HCT116 (cell line): Measurements from ENCODE around the gene MBOAT7. TPM values are rescaled to one million over a fixed set of nuclear protein-coding genes. Genes with fewer than 3 reads are reported as not detected.

Source experiments
- ATAC-seq: fragments of 200-7000 bp; cut with Tn5 transposase; 2 replicates; pipeline ENCODE4 v1.9.1; 2020; ENCODE audit warnings: mild to moderate bottlenecking, moderate library complexity
- BruUV-seq: library from RNA; stranded (reverse); fragments of 400-500 nt; replicated peaks from 2 replicates; lab custom pipeline; 2021; lab: Mats Ljungman, UMichigan
- CTCF ChIA-PET: fragments of 300-600 bp; sonication (Branson Sonifier 250); formaldehyde crosslinking; loops from one replicate; lab custom pipeline; 2021; ENCODE audit warnings: antibody characterized with exemption; lab: Charles Lee
- POLR2A ChIA-PET: fragments of 300-600, 350-600 bp; sonication (Branson Sonifier 250); formaldehyde crosslinking; loops from one replicate; lab custom pipeline; 2021; ENCODE audit warnings: antibody characterized with exemption; lab: Charles Lee
- RAD21 ChIA-PET, 2 experiments: fragments of 300-600 bp; sonication (Branson Sonifier 250); formaldehyde crosslinking; loops; one replicate each; lab custom pipeline; 2023; ENCODE audit warnings: low total read pairs in 2 of 2; ENCODE audit not compliant: uncharacterized antibody in 2 of 2, unreplicated experiment in 2 of 2, low non-redundant PET in 1 of 2; lab: Charles Lee
- DNase-seq: peaks from one replicate; pipeline ENCODE4 v3.0.0-alpha.2; 2010; ENCODE audit warnings: low read depth, low spot score
- H2AFZ ChIP-seq: fragments of 200-600 bp; shearing (Covaris generic), sonication (generic); 2 replicates; pipeline ENCODE4 v1.6.1; 2017; ENCODE audit warnings: low read depth, mixed run types, mixed read lengths, antibody characterized with exemption, low read length; ENCODE audit not compliant: poor library complexity, severe bottlenecking
- H3K27ac ChIP-seq: 2 replicates; pipeline ENCODE4 v1.5.1; 2012; ENCODE audit warnings: low read depth, low read length
- H3K27me3 ChIP-seq: fragments of 200-600 bp; sonication (generic); 2 replicates; pipeline ENCODE4 v1.6.1; 2016; ENCODE audit warnings: mixed run types, low read length, mixed read lengths; ENCODE audit not compliant: insufficient read depth
- H3K36me3 ChIP-seq, 2 experiments: fragments of 200-500 bp in 1 of 2; fragments of 200-600 bp in 1 of 2; sonication (Bioruptor generic) in 1 of 2; sonication (generic) in 1 of 2; 2 replicates each; pipeline versions ENCODE4 v1.5.1 to v1.6.1; 2014 to 2016; ENCODE audit warnings: low read length in 2 of 2, inconsistent platforms in 1 of 2, mixed read lengths in 1 of 2, mixed run types in 1 of 2; ENCODE audit not compliant: insufficient read depth in 2 of 2, control insufficient read depth in 1 of 2
- H3K4me1 ChIP-seq, 2 experiments: fragments of 200-600 bp in 1 of 2; sonication (generic) in 1 of 2; 2 replicates each; pipeline versions ENCODE4 v1.5.1 to v1.6.1; 2012 to 2017; ENCODE audit warnings: low read length in 2 of 2, inconsistent platforms in 1 of 2, mild to moderate bottlenecking in 1 of 2, mixed read lengths in 1 of 2, mixed run types in 1 of 2, moderate library complexity in 1 of 2; ENCODE audit not compliant: insufficient read depth in 2 of 2, control insufficient read depth in 1 of 2
- H3K4me2 ChIP-seq: fragments of 200-600 bp; sonication (generic); 2 replicates; pipeline ENCODE4 v1.6.1; 2017; ENCODE audit warnings: mixed run types, low read length, mixed read lengths
- H3K4me3 ChIP-seq, 2 experiments: fragments of 200-600 bp in 1 of 2; sonication (generic) in 1 of 2; replicated peaks in 1 of 2; 2 replicates each; pipeline ENCODE4 v1.5.1; 2011 to 2016; ENCODE audit warnings: low read length in 2 of 2, control low read depth in 1 of 2, low read depth in 1 of 2, mild to moderate bottlenecking in 1 of 2, mixed read lengths in 1 of 2, mixed run types in 1 of 2
- H3K79me2 ChIP-seq: fragments of 200-600 bp; sonication (generic); 2 replicates; pipeline ENCODE4 v1.6.1; 2017; ENCODE audit warnings: mild to moderate bottlenecking, mixed run types, low read length, moderate library complexity, mixed read lengths; ENCODE audit not compliant: insufficient read depth
- H3K9ac ChIP-seq: fragments of 200-600 bp; sonication (generic); 2 replicates; pipeline ENCODE4 v1.6.1; 2016; ENCODE audit warnings: low read length, mixed read lengths
- H3K9me2 ChIP-seq: fragments of 200-600 bp; sonication (generic), shearing (Covaris generic); 2 replicates; pipeline ENCODE4 v1.6.1; 2017; ENCODE audit warnings: mixed run types, mild to moderate bottlenecking, moderate library complexity; ENCODE audit not compliant: insufficient read depth
- H3K9me3 ChIP-seq, 2 experiments: fragments of 200-500 bp in 1 of 2; fragments of 200-600 bp in 1 of 2; sonication (Bioruptor generic) in 1 of 2; sonication (generic) in 1 of 2; 2 replicates each; pipeline ENCODE4 v1.6.1; 2014 to 2017; ENCODE audit warnings: low read length in 2 of 2, mixed read lengths in 2 of 2, inconsistent platforms in 1 of 2, low read depth in 1 of 2, mild to moderate bottlenecking in 1 of 2, mixed run types in 1 of 2, moderate library complexity in 1 of 2; ENCODE audit not compliant: control insufficient read depth in 1 of 2, insufficient read depth in 1 of 2
- H4K20me1 ChIP-seq: fragments of 200-600 bp; sonication (generic), shearing (Covaris generic); 2 replicates; pipeline ENCODE4 v1.6.1; 2017; ENCODE audit warnings: mixed run types, mild to moderate bottlenecking, moderate library complexity; ENCODE audit not compliant: insufficient read depth
- CBX3 ChIP-seq: IDR thresholded peaks from 2 replicates; pipeline ENCODE4 v1.6.1; 2012; ENCODE audit warnings: low read depth
- ELF1 ChIP-seq: IDR thresholded peaks from 2 replicates; pipeline ENCODE4 v1.6.1; 2012; ENCODE audit warnings: low read depth, borderline replicate concordance
- FOSL1 ChIP-seq: IDR thresholded peaks from 2 replicates; pipeline ENCODE4 v1.6.1; 2012; ENCODE audit warnings: low read depth
- MAX ChIP-seq: IDR thresholded peaks from 2 replicates; pipeline ENCODE4 v1.6.1; 2012
- POLR2A ChIP-seq: IDR thresholded peaks from 2 replicates; pipeline ENCODE4 v1.7.0; 2011; ENCODE audit warnings: borderline replicate concordance; ENCODE audit not compliant: insufficient read depth, insufficient read length; ENCODE audit errors: extremely low read depth
- POLR2AphosphoS5 ChIP-seq: IDR thresholded peaks from 2 replicates; pipeline ENCODE4 v1.6.1; 2011; ENCODE audit warnings: mild to moderate bottlenecking, low read depth, low read length, moderate library complexity
- RAD21 ChIP-seq: IDR thresholded peaks from 2 replicates; pipeline ENCODE4 v1.6.1; 2012; ENCODE audit warnings: low read depth, mild to moderate bottlenecking
- SIN3A ChIP-seq: IDR thresholded peaks from 2 replicates; pipeline ENCODE4 v1.6.1; 2012; ENCODE audit warnings: low read depth
- SP1 ChIP-seq: IDR thresholded peaks from 2 replicates; pipeline ENCODE4 v1.6.1; 2012; ENCODE audit warnings: low read depth
- SRF ChIP-seq: IDR thresholded peaks from 2 replicates; pipeline ENCODE4 v1.6.1; 2012; ENCODE audit warnings: low read depth
- YY1 ChIP-seq: IDR thresholded peaks from 2 replicates; pipeline ENCODE4 v1.6.1; 2011; ENCODE audit warnings: low read length, low read depth, moderate library complexity, mild to moderate bottlenecking; ENCODE audit not compliant: insufficient replicate concordance; ENCODE audit errors: extremely low read depth
- ZNF274 ChIP-seq: fragments of 200-500 bp; sonication (Bioruptor generic); IDR thresholded peaks from 2 replicates; pipeline ENCODE4 v1.6.1; 2014; ENCODE audit warnings: mild to moderate bottlenecking, low read depth, low read length, inconsistent platforms
- intact Hi-C: fragments of 100-400 bp; cut with micrococcal nuclease; formaldehyde crosslinking; loops from 2 replicates; pipeline ENCODE4 v1.10.0; 2022
- total RNA-seq: library from RNA; stranded (reverse); gene quantifications from one replicate; pipeline ENCODE4 v1.2.1, GENCODE V29; 2021; ENCODE audit not compliant: unreplicated experiment
- TF ChIP-seq, protein P1 (sequence below): IDR thresholded peaks from 2 replicates; pipeline ENCODE4 v1.6.1; 2012
- TF ChIP-seq, protein P2 (sequence below), 3 experiments: fragments of 200-600 bp in 1 of 3; sonication (generic) in 1 of 3; IDR thresholded peaks in 2 of 3; conservative IDR thresholded peaks in 1 of 3; 2 replicates each; pipeline ENCODE4 v1.5.1; 2012 to 2017; ENCODE audit warnings: low read depth in 2 of 3, low read length in 2 of 3, antibody characterized with exemption in 1 of 3, borderline replicate concordance in 1 of 3, control low read depth in 1 of 3, mild to moderate bottlenecking in 1 of 3, mixed read lengths in 1 of 3, mixed run types in 1 of 3, moderate library complexity in 1 of 3; ENCODE audit not compliant: insufficient read depth in 1 of 3

Gene MBOAT7
- total RNA-seq, 1 experiment from 2014 or later = 113 TPM

GRCh38 chr19:54133957-54134590 lies 55.3 kb downstream of the MBOAT7 start:
- no peak overlapping the region for H3K9ac ChIP-seq
- no peaks in the 10 kb centered on the region for H3K9me2 ChIP-seq
- no TSS peak for BruUV-seq
- RAD21 ChIA-PET = no interaction called here
- H2AFZ ChIP-seq = no peak overlapping the region
- TF ChIP-seq MAX (no peak), SRF (no peak)
- TF ChIP-seq, protein P1, sequence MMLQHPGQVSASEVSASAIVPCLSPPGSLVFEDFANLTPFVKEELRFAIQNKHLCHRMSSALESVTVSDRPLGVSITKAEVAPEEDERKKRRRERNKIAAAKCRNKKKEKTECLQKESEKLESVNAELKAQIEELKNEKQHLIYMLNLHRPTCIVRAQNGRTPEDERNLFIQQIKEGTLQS = no peak
- no peaks in the 10 kb centered on the region for H3K9me3 ChIP-seq
- no peak for DNase-seq
- CTCF ChIA-PET = no interaction called here
- H3K27me3 ChIP-seq = no peaks in the 10 kb centered on the region
- no peak overlapping the region for H3K4me2 ChIP-seq
- H4K20me1 ChIP-seq = no peaks in the 10 kb centered on the region
- POLR2A ChIA-PET = no interaction called here
- intact Hi-C loops = no loop called here
- H3K79me2 ChIP-seq = peaks cover 14% of the 10 kb centered on the region
- 0 out of 2 replicates have a peak overlapping the region, but pooled peaks have one; percentile 12 for H3K27ac ChIP-seq
- peaks cover 6 to 10% of the 10 kb centered on the region in 2 experiments; a peak in 3 of 4 replicates for H3K36me3 ChIP-seq
- ATAC-seq = no peak
- H3K4me1 ChIP-seq = peaks cover 12 to 24% of the 10 kb centered on the region in 2 experiments
- H3K4me3 ChIP-seq = no peak overlapping the region

GRCh38 chr19:54133312-54133956 lies 55.9 kb downstream of the MBOAT7 start:
- ATAC-seq = no peak
- Histone ChIP-seq H3K4me1 (peaks cover 8 to 18% of the 10 kb centered on the region in 2 experiments; a peak in 3 of 4 replicates), H3K9me3 (no peaks in the 10 kb centered on the region), H3K9ac (no peak overlapping the region), H3K4me2 (no peak overlapping the region), H3K36me3 (peaks cover 8 to 12% of the 10 kb centered on the region in 2 experiments; a peak in 3 of 4 replicates), H3K27ac (peak overlapping the region; percentile 21; the same call in 1 of the 2 replicates), H3K27me3 (no peaks in the 10 kb centered on the region), H2AFZ (no peak overlapping the region), H3K4me3 (no peak overlapping the region), H3K79me2 (peaks cover 7% of the 10 kb centered on the region), H4K20me1 (no peaks in the 10 kb centered on the region), H3K9me2 (no peaks in the 10 kb centered on the region)
- RAD21 ChIA-PET = no interaction called here
- POLR2A ChIA-PET = no interaction called here
- CTCF ChIA-PET = no interaction called here
- peak; percentile 32 for DNase-seq
- no TSS peak for BruUV-seq
- intact Hi-C loops = no loop called here
- TF ChIP-seq YY1 = no peak
- no peak for TF ChIP-seq ZNF274
- no peak for TF ChIP-seq SRF
- TF ChIP-seq CBX3 = no peak
- TF ChIP-seq SP1 = no peak
- TF ChIP-seq MAX = no peak
- TF ChIP-seq POLR2A = no peak
- TF ChIP-seq SIN3A = no peak
- TF ChIP-seq, protein P2, sequence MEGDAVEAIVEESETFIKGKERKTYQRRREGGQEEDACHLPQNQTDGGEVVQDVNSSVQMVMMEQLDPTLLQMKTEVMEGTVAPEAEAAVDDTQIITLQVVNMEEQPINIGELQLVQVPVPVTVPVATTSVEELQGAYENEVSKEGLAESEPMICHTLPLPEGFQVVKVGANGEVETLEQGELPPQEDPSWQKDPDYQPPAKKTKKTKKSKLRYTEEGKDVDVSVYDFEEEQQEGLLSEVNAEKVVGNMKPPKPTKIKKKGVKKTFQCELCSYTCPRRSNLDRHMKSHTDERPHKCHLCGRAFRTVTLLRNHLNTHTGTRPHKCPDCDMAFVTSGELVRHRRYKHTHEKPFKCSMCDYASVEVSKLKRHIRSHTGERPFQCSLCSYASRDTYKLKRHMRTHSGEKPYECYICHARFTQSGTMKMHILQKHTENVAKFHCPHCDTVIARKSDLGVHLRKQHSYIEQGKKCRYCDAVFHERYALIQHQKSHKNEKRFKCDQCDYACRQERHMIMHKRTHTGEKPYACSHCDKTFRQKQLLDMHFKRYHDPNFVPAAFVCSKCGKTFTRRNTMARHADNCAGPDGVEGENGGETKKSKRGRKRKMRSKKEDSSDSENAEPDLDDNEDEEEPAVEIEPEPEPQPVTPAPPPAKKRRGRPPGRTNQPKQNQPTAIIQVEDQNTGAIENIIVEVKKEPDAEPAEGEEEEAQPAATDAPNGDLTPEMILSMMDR (IDR thresholded peaks at IDR 0.05 in 2 of 3, conservative IDR thresholded peaks at IDR 0.05 in 1 of 3; ENCODE audit: borderline replicate concordance in 1 of 3, insufficient read depth in 1 of 3, low read depth in 2 of 3, low read length in 2 of 3) = no peak
- no peak for TF ChIP-seq FOSL1
- no peak for TF ChIP-seq ELF1
- no peak for TF ChIP-seq RAD21
- TF ChIP-seq POLR2AphosphoS5 = no peak
